Fibroblast of villous mesenchyme (primary cell): Measurements from ENCODE around the gene GGPS1. TPM values are rescaled to one million over a fixed set of nuclear protein-coding genes. Genes with fewer than 3 reads are reported as not detected.

Experiments used
- DNase-seq: peaks from one replicate; pipeline ENCODE4 v3.0.0-alpha.2; 2010; ENCODE audit warnings: low read depth
- H3K4me3 ChIP-seq: 2 replicates; pipeline ENCODE4 v1.5.1; 2011; ENCODE audit warnings: low read depth, mild to moderate bottlenecking, low read length
- CTCF ChIP-seq: IDR thresholded peaks from 2 replicates; pipeline ENCODE4 v1.5.1; 2012; ENCODE audit warnings: low read depth, mild to moderate bottlenecking, low read length; ENCODE audit not compliant: insufficient read depth
- total RNA-seq: library from RNA; depleted of rRNA; stranded (reverse); fragments of >200 nt; gene quantifications from 2 replicates; pipeline ENCODE4 v1.2.3, GENCODE V29; 2012

GGPS1 gene
- total RNA-seq, 1 donor = 25.9 TPM

GRCh38 chr1:235339746-235340145, 11.4 kb downstream of the GGPS1 start:
- no peak for DNase-seq
- no peak for TF ChIP-seq CTCF
- H3K4me3 ChIP-seq = no peak overlapping the region

GRCh38 chr1:235341334-235341733, 13.0 kb downstream of the GGPS1 start:
- no peak for TF ChIP-seq CTCF
- DNase-seq = no peak
- no peak overlapping the region for H3K4me3 ChIP-seq

- no peak for TF ChIP-seq CTCF
- H3K4me3 ChIP-seq = no peak overlapping the region
- DNase-seq = no peak
Observed at GRCh38 chr1:235342039-235342438, 13.7 kb downstream of the GGPS1 start.

GRCh38 chr1:235342471-235342870, 14.1 kb downstream of the GGPS1 start:
- TF ChIP-seq CTCF = no peak
- DNase-seq = no peak

GRCh38 chr1:235343726-235344125, 15.4 kb downstream of the GGPS1 start:
- no peak overlapping the region for H3K4me3 ChIP-seq
- DNase-seq = no peak
- TF ChIP-seq CTCF = no peak

More at GRCh38 chr1:235342471-235342870, 14.1 kb downstream of the GGPS1 start:
- no peak overlapping the region for H3K4me3 ChIP-seq

GRCh38 chr1:235351441-235351840, 23.1 kb downstream of the GGPS1 start:
- H3K4me3 ChIP-seq = no peak overlapping the region
- no peak for DNase-seq
- TF ChIP-seq CTCF = no peak

- no peak overlapping the region for H3K4me3 ChIP-seq
- no peak for TF ChIP-seq CTCF
- DNase-seq = no peak
Observed at GRCh38 chr1:235351898-235352297, 23.5 kb downstream of the GGPS1 start.
